OCI-LY3 (cell line): ENCODE data around the gene SCN1A.

Source experiments
- H2AFZ ChIP-seq: fragments of 200-600, 300-600 bp; shearing (Covaris generic); 2 replicates; pipeline ENCODE4 v1.6.0; 2014; ENCODE audit warnings: antibody characterized with exemption, low read depth, low read length
- H3K27ac ChIP-seq: fragments of 200-600, 300-600 bp; sonication (generic); 2 replicates; pipeline ENCODE4 v1.5.1; 2014; ENCODE audit warnings: mild to moderate bottlenecking, low read length, moderate library complexity, mixed read lengths
- H3K27me3 ChIP-seq: fragments of 200-600, 300-600 bp; sonication (generic); 2 replicates; pipeline ENCODE4 v1.6.1; 2014; ENCODE audit warnings: low read depth, low read length, mixed read lengths
- H3K36me3 ChIP-seq: fragments of 200-600, 300-600 bp; sonication (generic); replicated peaks from 2 replicates; pipeline ENCODE3; 2014; ENCODE audit warnings: low read depth, low read length, mixed read lengths
- H3K4me1 ChIP-seq: fragments of 300-600, 200-600 bp; sonication (generic); 2 replicates; pipeline ENCODE4 v1.6.1; 2014; ENCODE audit warnings: low read length, mixed read lengths
- H3K4me2 ChIP-seq: fragments of 200-600, 300-600 bp; sonication (generic); 2 replicates; pipeline ENCODE4 v1.6.1; 2014; ENCODE audit warnings: low read length, mixed read lengths
- H3K4me3 ChIP-seq: fragments of 300-600, 200-600 bp; sonication (generic); 2 replicates; pipeline ENCODE4 v1.5.1; 2014; ENCODE audit warnings: antibody characterized with exemption, mild to moderate bottlenecking, low read length, moderate library complexity
- H3K79me2 ChIP-seq: fragments of 300-600, 200-600 bp; shearing (Covaris generic); 2 replicates; pipeline ENCODE4 v1.6.1; 2014; ENCODE audit warnings: mild to moderate bottlenecking, low read length, mixed read lengths
- H3K9ac ChIP-seq: fragments of 300-600, 200-600 bp; shearing (Covaris generic); 2 replicates; pipeline ENCODE4 v1.6.0; 2014; ENCODE audit warnings: mild to moderate bottlenecking, low read length, moderate library complexity
- H3K9me3 ChIP-seq: fragments of 200-600, 300-600 bp; shearing (Covaris generic); 2 replicates; pipeline ENCODE4 v1.6.1; 2014; ENCODE audit warnings: low read length, mixed read lengths; ENCODE audit not compliant: insufficient read depth
- H4K20me1 ChIP-seq: fragments of 200-600, 300-600 bp; sonication (generic); 2 replicates; pipeline ENCODE4 v1.6.1; 2016; ENCODE audit warnings: low read length, mixed read lengths; ENCODE audit not compliant: insufficient read depth
- EZH2phosphoT487 ChIP-seq: fragments of 200-600 bp; shearing (Covaris generic); IDR thresholded peaks from 2 replicates; pipeline ENCODE4 v1.6.1; 2018; ENCODE audit warnings: antibody characterized with exemption, mixed run types, low read depth
- TF ChIP-seq, protein P1 (sequence below): fragments of 200-600, 300-600 bp; sonication (generic); IDR thresholded peaks from 2 replicates; pipeline ENCODE4 v1.5.1; 2014; ENCODE audit warnings: antibody characterized with exemption, low read length, low read depth

The SCN1A gene

DNA sequence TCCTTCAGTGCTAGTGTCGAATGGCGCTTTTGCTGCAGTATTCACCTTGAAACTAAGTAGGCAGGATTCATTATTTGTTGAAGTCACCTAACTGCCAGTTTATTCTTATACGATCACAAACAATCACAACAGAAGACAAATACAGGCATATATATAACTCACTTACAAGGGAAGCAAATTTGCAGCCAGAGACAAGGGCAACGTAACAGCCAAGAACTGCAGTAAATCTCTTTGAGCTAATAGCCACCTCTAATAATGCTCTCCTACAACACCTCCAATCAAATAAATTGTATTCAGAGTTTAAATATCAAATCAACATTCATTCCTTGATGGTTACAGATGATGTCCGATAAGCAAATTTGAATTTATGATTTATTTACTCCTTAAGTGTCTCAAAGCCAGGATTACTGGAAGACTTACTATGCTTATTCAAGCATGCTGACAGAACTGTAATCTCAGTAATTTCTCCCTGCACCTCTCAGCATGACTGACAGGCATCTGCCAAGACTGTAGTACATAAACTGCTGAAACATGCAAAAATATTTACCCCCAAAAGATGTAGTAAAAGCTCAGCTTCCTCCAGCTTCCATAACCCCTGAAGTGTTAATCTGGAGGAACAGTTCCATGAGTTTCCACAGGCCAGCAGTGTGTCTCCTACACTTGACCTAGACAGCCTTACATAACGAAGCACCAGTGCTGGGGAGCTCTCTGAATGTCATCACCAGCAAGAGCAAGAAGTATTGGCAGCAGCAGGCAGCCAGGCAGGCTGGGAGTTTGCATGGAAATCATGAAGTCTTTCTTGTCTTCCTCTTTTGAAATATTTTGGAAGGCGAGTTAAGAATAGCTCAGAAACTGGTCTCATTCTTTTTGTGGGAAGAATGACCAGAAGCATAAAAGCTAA, 20.9 kb upstream of the SCN1A start:
- TF ChIP-seq, protein P1, sequence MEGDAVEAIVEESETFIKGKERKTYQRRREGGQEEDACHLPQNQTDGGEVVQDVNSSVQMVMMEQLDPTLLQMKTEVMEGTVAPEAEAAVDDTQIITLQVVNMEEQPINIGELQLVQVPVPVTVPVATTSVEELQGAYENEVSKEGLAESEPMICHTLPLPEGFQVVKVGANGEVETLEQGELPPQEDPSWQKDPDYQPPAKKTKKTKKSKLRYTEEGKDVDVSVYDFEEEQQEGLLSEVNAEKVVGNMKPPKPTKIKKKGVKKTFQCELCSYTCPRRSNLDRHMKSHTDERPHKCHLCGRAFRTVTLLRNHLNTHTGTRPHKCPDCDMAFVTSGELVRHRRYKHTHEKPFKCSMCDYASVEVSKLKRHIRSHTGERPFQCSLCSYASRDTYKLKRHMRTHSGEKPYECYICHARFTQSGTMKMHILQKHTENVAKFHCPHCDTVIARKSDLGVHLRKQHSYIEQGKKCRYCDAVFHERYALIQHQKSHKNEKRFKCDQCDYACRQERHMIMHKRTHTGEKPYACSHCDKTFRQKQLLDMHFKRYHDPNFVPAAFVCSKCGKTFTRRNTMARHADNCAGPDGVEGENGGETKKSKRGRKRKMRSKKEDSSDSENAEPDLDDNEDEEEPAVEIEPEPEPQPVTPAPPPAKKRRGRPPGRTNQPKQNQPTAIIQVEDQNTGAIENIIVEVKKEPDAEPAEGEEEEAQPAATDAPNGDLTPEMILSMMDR, result no peak
- TF ChIP-seq EZH2phosphoT487, result no peak
- H3K9me3 ChIP-seq, result no peaks in the 10 kb centered on the region
- H3K27ac ChIP-seq, result no peak overlapping the region

DNA sequence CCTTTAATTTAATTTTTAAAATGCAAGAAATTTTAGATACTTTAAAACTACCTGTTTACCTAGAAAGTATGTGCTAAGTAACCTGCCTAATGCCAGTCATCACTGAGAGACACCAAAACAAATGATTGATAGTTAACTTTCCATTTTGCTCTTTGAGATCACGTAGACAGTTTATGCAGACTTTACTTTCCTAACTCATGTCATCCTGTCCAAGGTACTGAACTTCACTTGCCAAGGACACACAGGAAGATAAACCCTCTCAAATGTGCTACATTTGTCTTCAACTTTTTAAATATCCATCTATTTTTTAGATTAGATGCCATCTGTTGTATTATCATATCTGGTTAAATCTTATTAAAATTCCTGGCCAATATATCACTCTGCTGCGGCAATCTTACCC, 20.1 kb upstream of the SCN1A start:
- no peak overlapping the region for H3K27ac ChIP-seq
- H3K9me3 ChIP-seq, result no peaks in the 10 kb centered on the region
- H3K36me3 ChIP-seq, result no peaks in the 10 kb centered on the region
- no peaks in the 10 kb centered on the region for H3K4me1 ChIP-seq
- H3K27me3 ChIP-seq, result no peaks in the 10 kb centered on the region
- no peak overlapping the region for H3K4me3 ChIP-seq
- no peak overlapping the region for H3K9ac ChIP-seq
- no peaks in the 10 kb centered on the region for H3K79me2 ChIP-seq
- H3K4me2 ChIP-seq, result no peak overlapping the region
- TF ChIP-seq, protein P1, result no peak
- no peak for TF ChIP-seq EZH2phosphoT487
- H2AFZ ChIP-seq, result no peak overlapping the region
- no peaks in the 10 kb centered on the region for H4K20me1 ChIP-seq

More for the DNA sequence above, 20.9 kb upstream of the SCN1A start:
- Histone ChIP-seq H4K20me1 (no peaks in the 10 kb centered on the region), H2AFZ (no peak overlapping the region), H3K4me2 (no peak overlapping the region), H3K27me3 (no peaks in the 10 kb centered on the region), H3K4me1 (no peaks in the 10 kb centered on the region), H3K9ac (no peak overlapping the region), H3K79me2 (no peaks in the 10 kb centered on the region), H3K36me3 (no peaks in the 10 kb centered on the region), H3K4me3 (no peak overlapping the region)

DNA sequence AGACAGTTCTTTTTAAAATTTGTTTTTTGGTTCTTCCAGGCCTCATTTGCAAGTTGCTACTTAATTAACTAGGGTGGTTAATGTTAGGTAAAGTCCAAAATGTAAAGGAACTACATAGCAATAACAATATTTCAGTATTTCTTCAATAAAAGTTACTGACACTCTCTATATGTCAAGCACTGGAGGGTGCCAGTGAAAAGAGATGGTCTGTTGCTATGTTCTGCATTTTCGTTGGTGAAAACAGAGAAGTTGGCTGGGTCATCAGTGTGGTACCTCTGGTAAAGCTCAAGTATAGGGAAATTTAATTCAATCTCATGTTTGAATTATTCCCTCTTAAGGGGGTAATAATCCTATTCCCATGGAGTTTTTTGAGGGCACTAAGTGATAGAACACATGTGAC, 16.3 kb upstream of the SCN1A start:
- Histone ChIP-seq H3K36me3 (no peaks in the 10 kb centered on the region), H2AFZ (no peak overlapping the region), H3K79me2 (no peaks in the 10 kb centered on the region), H3K9me3 (no peaks in the 10 kb centered on the region), H4K20me1 (no peaks in the 10 kb centered on the region), H3K4me2 (no peak overlapping the region), H3K4me1 (0 out of 2 replicates have a peak, but pooled peaks cover 5% of the 10 kb centered on the region), H3K4me3 (no peak overlapping the region), H3K27me3 (no peaks in the 10 kb centered on the region), H3K27ac (no peak overlapping the region), H3K9ac (no peak overlapping the region)
- no peak for TF ChIP-seq EZH2phosphoT487
- TF ChIP-seq, protein P1, result no peak

DNA sequence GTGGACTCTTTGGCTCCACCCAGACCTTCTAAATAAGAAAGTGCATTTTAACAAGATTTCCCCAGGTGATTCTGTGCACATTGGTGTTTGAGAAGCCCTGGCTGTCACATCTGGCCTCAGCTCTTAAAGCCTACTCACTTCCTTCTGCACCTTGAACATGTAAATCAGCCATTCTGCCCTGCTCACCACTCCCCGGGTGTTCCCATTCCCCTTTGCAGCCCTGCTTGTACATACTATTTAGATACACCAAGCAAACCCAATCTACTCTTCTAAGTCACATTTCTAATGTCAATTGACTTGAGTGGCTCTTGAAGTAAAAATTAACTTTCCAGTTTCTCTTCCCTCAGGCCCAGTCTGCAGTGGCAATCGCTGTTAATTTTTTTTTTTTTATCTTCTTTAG, 13.1 kb upstream of the SCN1A start:
- H3K27ac ChIP-seq, result no peak overlapping the region
- H3K27me3 ChIP-seq, result no peaks in the 10 kb centered on the region
- TF ChIP-seq EZH2phosphoT487, result no peak
- TF ChIP-seq, protein P1, result no peak
- H3K4me1 ChIP-seq, result 0 out of 2 replicates have a peak, but pooled peaks cover 5% of the 10 kb centered on the region
- no peak overlapping the region for H3K9ac ChIP-seq
- H3K79me2 ChIP-seq, result no peaks in the 10 kb centered on the region
- no peaks in the 10 kb centered on the region for H3K9me3 ChIP-seq
- no peaks in the 10 kb centered on the region for H3K36me3 ChIP-seq
- no peak overlapping the region for H3K4me3 ChIP-seq
- H3K4me2 ChIP-seq, result no peak overlapping the region
- H4K20me1 ChIP-seq, result no peaks in the 10 kb centered on the region
- H2AFZ ChIP-seq, result no peak overlapping the region
